Measurements from ENCODE around the gene NEK4.

- no peak for TF ChIP-seq CTCF (IDR thresholded peaks at IDR 0.05; ENCODE audit: insufficient read depth, low read depth, low read length)
- no peak for TF ChIP-seq EZH2 (IDR thresholded peaks at IDR 0.05; ENCODE audit: insufficient read depth, low read length)
Observed at GRCh38 chr3:52703341-52703740, 67.4 kb downstream of the NEK4 start.

Measured in astrocyte (in vitro differentiated cells and primary cell).